ENCODE results near the gene GBX1.

The GBX1 gene

DNA sequence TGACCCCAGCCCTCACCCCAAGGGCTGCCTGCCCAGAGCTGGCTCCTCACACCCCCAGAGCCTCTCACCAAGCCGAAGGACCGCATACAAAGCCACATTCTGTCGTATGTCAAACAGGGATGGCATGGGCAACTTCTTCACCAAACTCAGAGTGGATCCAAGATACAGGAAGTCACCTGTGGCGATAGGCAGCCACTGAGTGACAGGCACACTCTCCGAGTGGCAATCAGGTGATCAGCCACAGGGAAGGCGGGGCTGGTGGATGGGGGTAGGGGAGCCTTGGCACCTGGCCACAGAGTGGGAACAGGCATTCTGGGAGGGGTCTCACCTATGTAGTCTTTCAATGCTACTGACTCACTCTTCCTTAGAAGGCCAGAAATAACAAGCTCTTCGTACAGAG lies 26.7 kb upstream of the GBX1 start:
- no peak for FAIRE-seq
- DNase-seq (ENCODE audit: low spot score): no peak

DNA sequence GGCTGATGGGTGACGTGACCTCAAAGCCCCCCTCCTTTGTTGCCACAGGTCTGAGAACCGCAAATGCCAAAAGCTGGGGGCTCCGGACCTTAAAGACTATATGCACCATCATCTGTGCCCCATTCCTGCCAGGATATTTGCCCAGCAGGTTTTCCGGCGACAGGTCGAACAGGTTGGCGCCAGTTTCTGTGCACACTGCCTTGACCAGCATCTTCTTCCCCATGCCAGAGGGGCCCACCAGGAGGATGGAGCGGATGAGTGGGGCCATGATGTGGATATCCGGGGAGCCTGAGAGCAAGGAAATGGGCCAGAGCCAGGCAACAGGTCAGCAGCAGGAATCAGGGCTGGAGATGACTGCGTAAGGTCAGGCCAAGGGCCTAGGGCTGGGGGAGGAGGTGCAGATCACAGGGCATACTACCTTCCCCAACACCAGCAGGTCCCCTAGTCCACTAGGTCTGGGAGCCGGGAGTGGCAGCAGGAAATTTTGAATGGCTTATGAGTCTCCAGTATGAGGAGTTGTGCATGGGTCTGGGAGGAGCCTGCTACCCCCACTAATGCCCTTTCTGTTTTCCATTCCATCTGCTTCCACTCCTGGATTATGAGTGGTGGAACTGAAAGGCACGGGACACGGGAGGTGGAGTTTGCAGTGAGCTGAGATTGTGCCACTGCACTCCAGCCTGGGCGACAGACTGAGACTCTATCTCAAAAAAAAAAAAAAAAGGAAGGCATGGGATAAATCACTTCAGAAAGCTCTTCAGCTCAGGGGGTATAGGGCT lies 25.9 kb upstream of the GBX1 start:
- DNase-seq (ENCODE audit: low spot score) (no peak), FAIRE-seq (no peak)

GRCh38 chr7:151192002-151192539 lies 24.6 kb upstream of the GBX1 start:
- DNase-seq (ENCODE audit: low spot score) (no peak), FAIRE-seq (no peak)

DNA sequence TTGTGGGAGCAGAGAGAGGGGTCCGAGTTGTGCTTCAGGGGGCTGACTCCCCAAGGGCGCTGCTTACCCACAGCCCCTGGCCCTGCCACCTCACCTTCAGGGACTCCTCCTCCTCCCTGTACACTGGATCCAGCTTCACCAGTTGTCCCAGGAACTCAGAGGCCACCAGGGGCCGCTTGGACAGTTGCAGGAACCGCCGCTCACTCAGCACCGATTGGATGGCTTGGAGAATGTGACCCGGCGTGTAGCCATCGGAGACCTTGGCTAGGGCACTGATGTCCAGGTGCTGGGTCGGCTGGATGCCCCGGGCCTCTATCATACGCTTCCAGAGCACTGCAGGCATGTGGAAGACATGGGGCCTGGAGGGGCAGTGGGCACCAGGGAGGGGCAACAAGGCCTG lies 24.1 kb upstream of the GBX1 start:
- FAIRE-seq (no peak), DNase-seq (ENCODE audit: low spot score) (no peak)

DNA sequence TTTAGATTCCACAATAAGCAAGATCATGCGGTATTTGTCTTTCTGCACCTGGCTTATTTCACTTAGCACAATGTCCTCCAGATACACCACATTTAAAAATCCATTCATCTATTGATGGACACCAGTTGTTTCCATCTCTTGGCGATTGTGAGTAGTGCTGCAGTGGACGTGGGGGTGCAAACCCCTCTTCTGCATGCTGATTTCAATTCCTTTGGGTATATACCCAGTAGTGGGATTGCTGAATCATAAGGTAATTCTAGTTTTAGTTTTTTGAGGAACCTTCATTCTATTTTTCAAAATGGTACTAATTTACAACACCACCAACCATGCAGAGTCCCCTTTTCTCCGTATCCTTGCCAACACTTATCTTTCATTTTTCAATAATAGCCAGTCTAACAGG lies 21.5 kb upstream of the GBX1 start:
- DNase-seq (ENCODE audit: low spot score) (no peak), FAIRE-seq (no peak)

DNA sequence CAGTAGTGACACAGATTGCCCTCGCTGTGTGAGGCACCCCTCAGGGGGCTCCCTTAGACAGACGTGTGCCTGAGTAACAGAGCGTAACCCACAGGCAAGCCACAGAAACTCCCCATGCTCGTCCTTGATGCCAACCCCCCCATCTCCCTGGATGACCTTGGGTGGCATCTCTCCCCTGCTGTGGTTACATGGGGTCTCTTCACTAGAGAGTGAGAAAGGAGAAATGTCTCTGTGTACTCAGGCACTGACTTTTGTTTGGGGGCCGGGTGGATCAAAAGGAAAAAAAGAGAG lies 20.7 kb upstream of the GBX1 start:
- no peak for FAIRE-seq
- DNase-seq (ENCODE audit: low spot score): no peak

- DNase-seq (ENCODE audit: low spot score): no peak
- no peak for FAIRE-seq
Observed at GRCh38 chr7:151187409-151188251, 20.1 kb upstream of the GBX1 start.

GRCh38 chr7:151186640-151187408 lies 19.3 kb upstream of the GBX1 start, which contains the start of gene ASB10:
Gene ASB10 (minus strand): TSS chr7:151187250. CDS start chr7:151187130, 120 bp downstream.
- DNase-seq (ENCODE audit: low spot score): no peak
- no peak for FAIRE-seq

GRCh38 chr7:151185762-151186639 lies 18.5 kb upstream of the GBX1 start:
- FAIRE-seq (no peak), DNase-seq (ENCODE audit: low spot score) (no peak)

- FAIRE-seq (no peak), DNase-seq (ENCODE audit: low spot score) (no peak)
Observed at GRCh38 chr7:151181011-151181431, 13.5 kb upstream of the GBX1 start.

DNA sequence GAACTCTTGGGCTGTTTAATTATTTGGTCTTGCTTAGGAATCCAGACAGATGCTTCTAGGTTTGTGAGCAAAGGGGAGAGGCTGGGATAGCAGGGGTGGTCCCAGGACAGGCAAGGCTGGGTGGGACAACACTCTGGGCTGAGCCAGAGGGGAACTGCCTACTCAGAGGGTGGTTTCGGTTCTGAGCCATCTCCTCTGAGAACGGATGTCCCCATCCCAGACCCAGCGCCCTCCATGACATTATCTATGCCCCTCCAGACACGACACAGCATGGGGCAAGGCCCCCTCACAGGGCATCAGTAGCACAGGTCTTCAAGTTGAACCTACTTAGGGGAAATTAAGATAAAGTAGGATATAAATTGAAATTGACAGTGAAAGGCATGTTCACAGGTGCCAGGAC lies 12.5 kb upstream of the GBX1 start:
- DNase-seq (ENCODE audit: low spot score) (no peak), FAIRE-seq (no peak)

DNA sequence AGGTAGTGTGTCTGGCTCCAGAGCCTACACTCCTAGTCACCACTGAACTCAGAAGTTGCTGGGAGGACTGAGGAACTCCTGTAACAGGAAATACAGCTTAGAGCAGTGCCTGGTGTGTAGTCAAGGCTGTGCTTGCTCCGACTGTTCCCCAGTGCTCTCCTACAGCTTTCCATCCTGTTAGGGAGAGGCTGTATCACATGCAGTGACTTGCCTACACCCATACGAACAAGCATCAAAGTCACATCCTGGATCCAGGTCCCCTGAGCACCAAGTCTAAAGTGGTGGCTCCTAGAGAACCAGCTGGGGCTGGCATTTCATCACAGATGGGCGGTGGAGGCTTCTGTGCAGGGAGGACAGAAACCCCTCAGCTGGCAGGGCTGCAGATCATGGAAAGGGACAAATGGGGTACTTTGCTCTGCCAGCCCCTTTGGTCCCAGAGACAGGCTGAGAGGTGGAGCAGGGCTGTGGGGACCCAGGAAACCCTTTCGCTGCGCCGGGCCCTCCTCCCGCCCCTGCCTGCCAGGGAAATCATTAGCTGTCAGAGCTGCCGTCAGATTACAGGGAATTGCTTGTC lies 11.9 kb upstream of the GBX1 start:
- no peak for DNase-seq (ENCODE audit: low spot score)
- no peak for FAIRE-seq

DNA sequence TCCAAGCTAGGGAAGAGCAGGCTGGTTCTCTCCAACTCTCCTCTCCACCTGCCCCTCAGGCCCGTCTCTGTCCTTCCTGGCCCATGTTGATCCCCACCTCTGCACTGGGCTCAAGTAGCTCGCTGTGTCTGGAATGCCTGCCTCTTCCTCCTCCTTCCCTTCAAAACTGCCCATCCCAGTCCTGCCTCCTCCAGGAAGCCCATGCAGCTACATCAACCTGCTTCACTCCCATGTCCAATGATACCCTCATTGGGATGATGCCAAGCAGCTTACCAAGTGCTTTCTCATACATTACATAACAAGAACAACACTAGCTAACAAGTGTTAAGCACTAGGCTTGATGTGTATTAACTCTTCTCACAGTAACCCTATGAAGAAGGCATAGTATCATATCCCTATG lies 11.3 kb upstream of the GBX1 start:
- FAIRE-seq (no peak), DNase-seq (ENCODE audit: low spot score) (no peak)

GRCh38 chr7:151178236-151178635 lies 10.7 kb upstream of the GBX1 start:
- no peak for DNase-seq (ENCODE audit: low spot score)
- no peak for FAIRE-seq

DNA sequence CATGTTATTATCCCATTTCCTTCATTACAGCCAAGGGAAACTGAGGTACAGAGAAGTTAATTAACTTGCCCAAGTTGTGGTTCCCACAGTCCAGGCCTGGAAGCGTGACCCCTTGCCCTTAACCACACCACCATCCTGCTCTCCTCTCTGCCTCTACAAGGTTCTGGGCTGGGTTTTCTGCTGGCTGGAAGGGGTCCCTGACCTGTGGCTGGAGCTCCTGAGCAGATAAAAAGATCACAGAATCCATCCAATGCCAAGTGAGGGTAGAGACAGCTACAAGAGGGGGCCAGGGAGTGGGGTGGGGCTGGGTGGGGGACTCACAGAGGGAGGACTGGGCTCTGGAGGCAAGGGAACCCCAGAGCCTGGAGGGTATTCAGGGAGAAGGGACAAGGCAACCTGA lies 9.8 kb upstream of the GBX1 start:
- FAIRE-seq (no peak), DNase-seq (ENCODE audit: low spot score) (no peak)

GRCh38 chr7:151176401-151176800 lies 8.9 kb upstream of the GBX1 start:
- FAIRE-seq (no peak), DNase-seq (ENCODE audit: low spot score) (no peak)

DNA sequence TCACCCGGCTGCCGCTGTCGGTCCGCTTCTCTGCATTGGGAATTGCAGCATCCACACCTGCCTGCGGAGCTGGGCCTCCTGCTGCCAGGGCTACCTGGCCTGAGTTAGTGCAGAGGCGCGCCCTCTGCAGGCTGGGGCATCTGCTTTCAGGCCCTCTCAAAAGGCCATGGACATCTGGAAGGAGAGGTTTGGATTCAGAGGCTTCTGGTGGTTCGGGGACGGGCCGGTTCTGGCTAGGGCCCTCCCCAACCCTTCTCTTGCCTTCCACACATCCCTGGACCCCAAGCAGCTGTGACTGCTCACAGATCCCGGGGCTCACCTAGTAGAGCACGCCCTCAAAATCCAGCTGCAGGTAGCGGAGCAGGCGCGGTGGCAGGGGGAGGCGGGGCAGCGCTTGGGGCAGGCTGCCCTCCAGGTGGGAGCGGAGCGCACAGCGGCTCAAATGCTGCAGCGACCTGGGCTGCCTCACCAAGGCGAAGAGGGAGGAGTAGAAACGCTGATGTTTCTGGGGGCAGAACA lies 8.4 kb upstream of the GBX1 start:
- FAIRE-seq (no peak), DNase-seq (ENCODE audit: low spot score) (no peak)

GRCh38 chr7:151175047-151175792 lies 7.7 kb upstream of the GBX1 start:
- DNase-seq (ENCODE audit: low spot score) (no peak), FAIRE-seq (no peak)

- DNase-seq (ENCODE audit: low spot score): no peak
- no peak for FAIRE-seq
Observed at GRCh38 chr7:151174246-151175046, 7.0 kb upstream of the GBX1 start.
